HG03342 (cell line): ENCODE data around the gene TACC2.
A peak's percentile ranks its signal among the peaks of the same experiment; 100 is the strongest.

Experiments used
- ATAC-seq: cut with Tn5 transposase; IDR thresholded peaks from one replicate; pipeline ENCODE4 v1.9.1; 2021; ENCODE audit warnings: mild to moderate bottlenecking, moderate library complexity; ENCODE audit not compliant: unreplicated experiment

TACC2 gene

DNA sequence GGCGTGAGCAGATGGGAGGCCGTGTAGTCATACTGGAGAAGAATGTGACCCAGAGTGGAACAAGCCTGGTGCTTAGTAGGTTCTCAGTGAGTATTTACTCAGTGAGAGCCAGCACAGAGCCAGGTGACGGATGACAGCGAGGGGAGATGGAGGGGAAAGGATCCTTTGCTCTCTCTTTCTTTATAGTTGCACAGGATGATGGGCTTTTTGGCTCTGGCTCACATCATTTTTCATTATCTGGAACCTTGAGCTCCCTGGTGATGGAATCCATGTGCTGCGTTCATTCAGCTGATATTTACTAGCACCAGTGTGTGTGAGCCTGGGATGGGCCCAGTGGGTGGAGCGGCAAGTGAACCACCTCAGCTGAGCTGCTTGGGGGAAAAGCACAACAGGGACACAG lies 299.3 kb downstream of the TACC2 start:
- ATAC-seq = no peak

GRCh38 chr10:122288917-122289316 lies 300.0 kb downstream of the TACC2 start:
- ATAC-seq = no peak

DNA sequence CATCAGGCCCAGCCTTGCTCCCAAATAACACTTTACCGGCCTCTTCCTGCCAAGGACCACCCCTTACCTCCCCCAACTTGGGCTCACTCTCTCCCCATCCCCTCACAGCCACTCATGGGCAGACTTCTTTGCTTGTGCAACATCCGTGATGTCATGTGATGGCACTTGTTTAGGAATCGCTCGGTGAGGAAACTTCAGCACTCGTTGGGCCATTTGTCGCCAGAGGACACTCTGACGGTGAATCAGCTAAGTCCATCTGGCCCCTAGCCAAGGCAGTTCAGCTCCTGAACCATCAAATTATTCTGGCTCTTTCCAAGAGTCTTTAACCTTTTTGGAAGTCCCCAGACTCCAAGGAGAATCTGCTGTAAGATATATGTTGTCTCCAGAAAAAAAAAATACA lies 301.4 kb downstream of the TACC2 start:
- ATAC-seq = no peak

- no peak for ATAC-seq
These were observed 302.0 kb downstream of the TACC2 start for GRCh38 chr10:122290833-122291532.

DNA sequence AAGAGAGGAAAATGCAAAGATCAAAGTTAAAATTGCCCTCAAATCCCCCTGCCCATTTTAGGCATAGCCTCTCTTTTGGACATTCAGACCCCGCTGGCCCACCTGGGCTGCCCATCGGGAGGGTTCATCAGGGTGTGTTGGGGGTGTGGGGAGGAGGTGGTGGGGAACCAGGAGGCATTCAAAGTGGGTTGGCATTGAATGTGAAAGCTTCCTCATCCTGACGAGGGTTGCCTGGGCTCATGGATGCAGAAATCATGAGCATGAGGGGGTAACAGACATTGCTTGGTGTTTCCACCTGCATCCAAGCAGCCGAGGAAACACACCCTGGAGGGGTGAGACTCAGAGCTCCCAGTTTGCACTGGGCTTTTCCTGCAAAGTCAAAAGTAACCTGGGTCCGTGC lies 302.8 kb downstream of the TACC2 start:
- ATAC-seq = no peak

- no peak for ATAC-seq
These were observed 303.4 kb downstream of the TACC2 start for GRCh38 chr10:122292376-122292775.

DNA sequence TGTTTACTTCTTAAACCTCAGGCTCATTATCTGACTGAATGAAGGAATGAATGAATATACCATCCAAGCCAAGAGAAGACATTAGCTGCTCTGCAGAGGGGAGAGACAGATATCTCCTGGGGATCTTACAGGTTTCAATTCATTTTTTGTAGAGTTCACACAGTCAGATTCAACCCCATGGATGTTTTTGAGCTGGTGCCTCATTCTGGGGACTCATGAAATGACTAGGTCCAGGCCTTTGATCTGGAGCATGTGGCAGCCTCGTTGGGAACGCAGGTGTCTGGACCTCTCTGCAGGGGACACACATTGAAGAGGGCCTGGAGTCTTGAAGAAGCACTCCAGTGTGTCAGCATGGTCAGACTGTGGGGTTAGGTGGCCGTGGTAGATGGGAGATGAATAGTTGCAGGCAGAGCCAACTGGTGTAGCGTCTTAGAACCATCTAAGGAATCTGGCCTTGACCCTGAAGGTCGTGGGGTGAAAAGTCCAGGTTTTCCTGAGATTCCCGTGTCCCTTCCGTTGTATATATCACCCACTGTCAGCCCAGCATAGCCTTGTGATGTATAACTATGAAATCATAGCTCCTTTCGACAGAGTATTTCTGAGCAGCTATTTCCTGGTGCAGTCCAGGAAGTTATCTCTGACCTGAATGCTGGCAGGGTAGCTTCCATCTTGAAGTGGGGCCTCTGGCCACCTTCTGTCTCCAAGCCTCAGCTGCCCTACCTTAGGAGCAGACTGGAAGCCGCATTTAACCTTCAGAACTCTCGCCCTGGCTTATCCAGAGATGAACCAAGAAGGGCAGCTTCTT lies 304.4 kb downstream of the TACC2 start:
- no peak for ATAC-seq

- no peak for ATAC-seq
These were observed 305.0 kb downstream of the TACC2 start for GRCh38 chr10:122293961-122294380.

GRCh38 chr10:122294511-122295450 lies 305.8 kb downstream of the TACC2 start:
- no peak for ATAC-seq

- no peak for ATAC-seq
These were observed 306.5 kb downstream of the TACC2 start for GRCh38 chr10:122295451-122295809.

DNA sequence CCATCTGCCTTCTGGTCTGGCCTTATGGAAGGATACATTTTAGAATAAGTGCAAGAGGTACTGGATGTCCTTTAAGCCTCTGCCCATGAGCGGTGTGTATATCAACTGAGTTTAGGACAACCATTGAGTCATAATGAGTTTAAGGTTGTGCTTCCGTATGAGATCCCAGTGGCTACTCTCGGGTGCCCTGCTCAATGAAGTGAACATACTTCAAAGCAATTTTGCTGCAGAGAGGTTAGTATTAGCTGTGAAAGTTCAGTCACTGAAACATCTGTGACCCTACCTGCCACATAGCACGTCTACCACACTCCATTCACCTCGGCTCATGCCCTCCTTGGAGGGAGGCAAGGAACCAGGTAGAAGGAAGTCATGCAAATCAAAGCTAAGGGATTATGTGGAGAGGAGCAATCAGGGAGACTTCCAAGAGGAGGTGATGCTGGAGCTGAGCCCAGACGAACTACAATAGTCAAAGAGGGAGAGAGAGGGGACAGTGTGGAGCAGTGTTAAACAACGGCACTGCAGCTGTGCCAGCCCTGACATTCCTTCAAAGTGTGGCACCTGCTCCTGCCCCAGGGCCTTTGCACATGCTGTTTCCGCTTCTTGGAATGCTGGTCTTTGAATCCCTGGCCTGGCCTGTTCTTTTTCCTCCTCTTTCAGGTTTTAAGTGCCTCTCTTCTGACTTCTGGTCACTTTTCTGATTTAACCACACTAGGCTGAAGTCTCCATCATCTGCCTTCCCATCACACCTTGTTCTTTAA lies 307.6 kb downstream of the TACC2 start:
- ATAC-seq = no peak

DNA sequence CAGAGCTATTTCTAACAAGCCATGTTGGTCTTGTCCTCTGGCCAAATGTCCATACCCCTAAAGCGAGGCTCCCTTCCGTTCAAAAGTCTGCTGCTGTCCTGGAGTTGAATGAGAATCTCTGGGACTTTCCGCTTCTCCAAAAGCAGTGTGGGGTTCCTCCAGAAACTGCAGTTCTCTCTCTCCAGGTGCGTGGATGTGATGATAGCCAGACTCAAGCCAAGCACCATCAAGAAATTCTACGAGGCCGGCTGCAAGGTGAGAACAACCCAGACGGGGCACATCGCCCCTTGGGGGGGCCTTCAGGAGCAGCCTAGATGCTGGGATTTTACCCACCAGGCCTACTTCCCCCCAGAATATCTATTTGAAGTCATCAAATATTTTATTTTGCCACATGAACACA lies 308.6 kb downstream of the TACC2 start:
- ATAC-seq = no peak

- ATAC-seq = no peak
These were observed 309.2 kb downstream of the TACC2 start for GRCh38 chr10:122298206-122298597.

DNA sequence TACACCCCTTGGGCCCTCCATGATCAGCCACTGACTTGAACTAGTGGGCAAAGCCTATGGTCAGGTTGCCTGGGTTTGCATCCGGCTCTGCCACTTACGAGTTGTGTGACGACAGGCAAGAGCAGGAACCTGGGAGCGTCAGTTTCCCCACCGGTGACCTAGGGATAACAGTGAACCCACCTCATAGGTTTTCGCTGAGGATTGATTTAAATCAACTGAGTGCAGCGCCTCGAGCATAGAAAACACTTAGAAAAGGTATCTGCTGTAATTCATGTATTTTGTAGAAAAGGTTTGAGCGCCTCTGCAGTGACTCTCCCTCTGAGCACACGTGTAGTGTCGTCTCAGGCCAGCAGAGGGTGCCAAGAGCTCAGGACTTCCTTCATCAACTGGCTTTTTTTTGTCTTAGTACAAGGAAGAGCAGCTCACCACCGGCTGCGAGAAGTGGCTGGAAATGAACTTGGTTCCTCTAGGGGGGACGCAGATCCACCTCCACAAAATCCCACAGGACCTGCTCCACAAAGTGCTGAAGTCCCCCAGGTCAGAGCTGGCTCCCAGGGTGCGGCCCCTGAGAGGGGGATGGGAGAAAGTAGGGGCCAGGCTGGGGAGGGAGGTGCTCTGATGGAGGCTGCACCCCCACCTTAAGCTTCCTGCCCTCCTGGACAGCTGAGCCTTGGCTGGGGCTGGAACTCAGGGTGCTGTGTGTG lies 309.8 kb downstream of the TACC2 start:
- ATAC-seq = peak; percentile 84

DNA sequence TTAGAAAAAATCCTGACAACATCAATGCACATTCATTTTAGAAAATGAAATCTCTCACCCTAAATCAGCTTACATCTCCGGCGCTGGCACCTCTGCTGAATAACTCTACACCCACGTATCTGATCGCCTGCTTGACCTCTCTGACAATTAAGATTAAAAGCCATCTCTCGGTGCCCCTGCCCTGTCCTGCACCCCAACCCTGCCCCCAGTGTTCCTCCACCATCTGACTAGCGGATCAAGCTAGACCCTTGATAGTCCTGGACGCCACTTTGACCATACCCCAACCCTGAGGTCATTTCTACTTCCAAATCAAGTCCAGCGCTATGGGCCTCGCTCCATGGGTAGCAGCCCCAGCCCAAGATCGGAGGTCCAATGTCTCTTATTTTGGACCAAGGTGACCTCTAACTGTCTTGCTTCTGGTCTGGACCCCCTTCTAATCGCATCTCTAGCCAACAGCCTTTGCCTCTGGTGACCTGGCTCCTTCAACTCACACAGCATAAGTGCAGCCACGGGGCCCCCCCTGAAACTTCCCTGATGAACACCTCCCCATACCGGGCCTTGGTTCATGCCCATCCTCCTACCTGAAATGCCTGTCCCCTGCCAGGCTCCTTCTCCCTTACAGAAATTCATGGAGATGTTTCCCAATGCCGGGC lies 310.6 kb downstream of the TACC2 start:
- ATAC-seq = no peak

DNA sequence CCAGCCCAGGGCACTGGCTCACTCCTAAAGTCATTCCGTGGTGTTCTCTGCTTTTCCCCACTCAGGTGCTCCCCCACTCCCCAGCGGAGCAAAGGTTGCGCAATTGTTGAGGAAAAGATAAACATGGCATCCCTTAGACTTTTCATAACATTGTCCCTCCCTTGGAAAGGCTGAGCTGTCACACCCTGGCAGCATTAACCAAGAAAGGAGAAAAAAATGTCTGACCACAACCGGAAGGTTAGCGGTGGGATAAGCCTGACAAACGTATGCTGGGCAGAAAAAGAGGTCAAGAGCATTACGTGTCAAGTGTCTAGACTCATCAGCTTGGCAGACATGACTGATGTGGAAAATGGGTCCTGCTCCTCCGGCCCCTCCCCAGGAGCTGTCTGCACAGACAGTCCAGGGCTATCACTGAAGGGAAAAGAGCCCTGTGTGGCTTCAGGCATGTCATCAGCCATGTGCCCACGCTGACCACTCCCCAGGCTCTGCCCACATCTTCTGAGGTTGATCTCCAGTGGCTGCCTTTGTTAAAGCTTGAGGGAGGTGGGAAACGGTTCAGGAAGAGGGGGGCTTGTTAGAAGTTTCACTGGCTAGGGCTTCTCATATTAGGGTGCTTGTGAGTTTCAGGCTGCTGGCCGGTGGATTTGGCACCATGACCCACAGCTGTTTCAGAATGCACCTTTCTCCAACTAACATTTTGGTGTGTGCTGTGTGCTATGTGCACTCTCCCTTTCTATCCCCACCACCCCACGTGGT lies 312.3 kb downstream of the TACC2 start:
- ATAC-seq = no peak

- no peak for ATAC-seq
These were observed 312.8 kb downstream of the TACC2 start for GRCh38 chr10:122301811-122302115.

GRCh38 chr10:122302315-122302714 lies 313.4 kb downstream of the TACC2 start:
- no peak for ATAC-seq
